Measurements from ENCODE around the gene CAV2.

GRCh38 chr7:116517626-116518025 lies 18.1 kb downstream of the CAV2 start:
- TF ChIP-seq POLR2AphosphoS5 (IDR thresholded peaks at IDR 0.05; ENCODE audit: low read depth, low read length) (no peak), SIN3A (IDR thresholded peaks at IDR 0.05; ENCODE audit: borderline replicate concordance, insufficient read depth, low read length) (no peak), REST (IDR thresholded peaks at IDR 0.05; ENCODE audit: insufficient read depth in 1 of 2, low read depth in 2 of 2, low read length in 2 of 2) (no peak), TAF1 (IDR thresholded peaks at IDR 0.05; ENCODE audit: borderline replicate concordance, insufficient read depth, low read length) (no peak)

Data from PFSK-1 (cell line).